Transverse colon (tissue), 4 donors: ENCODE data around the gene GSTP1.
"Not testable (repeated sequence)": the region's sequence is repeated elsewhere in the genome, so short reads cannot be mapped to it uniquely, and the experiment has no call there.

ENCODE experiments used
- CTCF ChIP-seq, 5 experiments: fragments of 200-600 bp in 3 of 5; fragments of 450-650 bp in 2 of 5; sonication (generic) in 3 of 5; IDR thresholded peaks; 1 replicate in 2 of 5; 2 replicates in 3 of 5; pipeline ENCODE4 v1.5.1; 2016 to 2017; ENCODE audit warnings: antibody characterized with exemption in 5 of 5, inconsistent platforms in 3 of 5, mild to moderate bottlenecking in 2 of 5, moderate library complexity in 1 of 5
- EP300 ChIP-seq: sonication (generic); formaldehyde crosslinking; IDR thresholded peaks from one replicate; pipeline ENCODE4 v1.6.1; 2017; ENCODE audit warnings: antibody characterized with exemption, low read depth
- POLR2AphosphoS5 ChIP-seq, 3 donors: sonication (generic); formaldehyde crosslinking; IDR thresholded peaks; one replicate each; pipeline ENCODE4 v1.6.1; 2016; ENCODE audit warnings: antibody characterized with exemption in 3 of 3

DNA sequence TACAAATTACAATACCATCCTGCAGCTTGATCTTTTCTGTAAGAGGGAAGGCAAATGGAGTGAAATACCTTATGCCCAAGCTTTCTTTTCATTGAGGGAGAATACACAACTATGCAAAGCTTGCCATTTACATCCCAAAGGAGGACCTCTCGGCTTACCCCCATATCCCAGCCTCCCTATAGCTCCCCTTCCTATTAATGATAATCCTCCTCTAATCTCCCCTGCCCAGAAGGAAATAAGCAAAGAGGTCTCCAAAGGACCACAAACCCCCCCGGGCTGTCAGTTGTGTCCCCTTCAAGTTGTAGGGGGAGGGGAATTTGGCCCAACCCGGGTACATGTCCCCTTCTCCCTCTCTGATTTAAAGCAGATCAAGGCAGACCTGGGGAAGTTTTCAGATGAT, 38.3 kb downstream of the GSTP1 start:
- not testable (repeated sequence) for TF ChIP-seq CTCF (IDR thresholded peaks at IDR 0.05); POLR2AphosphoS5 (IDR thresholded peaks at IDR 0.05); EP300
